ENCODE results near the gene AGO3. TPM values are rescaled to one million over a fixed set of nuclear protein-coding genes. Genes with fewer than 3 reads are reported as not detected.
A peak's percentile ranks its signal among the peaks of the same experiment; 100 is the strongest.

Gene AGO3
- total and polyA plus RNA-seq, 2 experiments from 2014 or later: 19.2 to 27.3 TPM

GRCh38 chr1:35929730-35930592 is 944 bp upstream of the AGO3 start:
- H3K4me3 Mint-ChIP-seq: peak overlapping the region; percentile 84
- ATAC-seq (peak; percentile 49), DNase-seq (ENCODE audit: low spot score) (peak; percentile 84)
- peaks cover 26% of the 10 kb centered on the region for H3K4me1 ChIP-seq (ENCODE audit: insufficient read depth)
- H3K36me3 Mint-ChIP-seq (ENCODE audit: low read depth): 0 out of 3 replicates have a peak, but pooled peaks cover 3% of the 10 kb centered on the region
- no peaks in the 10 kb centered on the region; the same call in none of the 2 replicates for H4K20me1 ChIP-seq (replicated peaks; ENCODE audit: insufficient read depth)
- peaks cover 35% of the 10 kb centered on the region for H3K79me2 ChIP-seq (replicated peaks; ENCODE audit: insufficient read depth)
- H3K27ac Mint-ChIP-seq: peak overlapping the region; percentile 97
- H2AFZ ChIP-seq: peak overlapping the region; percentile 53; the same call in 1 of the 2 replicates
- H3K4me2 ChIP-seq: peak overlapping the region; percentile 96
- H3K27ac ChIP-seq (ENCODE audit: low read depth): peak overlapping the region; percentile 98
- peaks cover 36% of the 10 kb centered on the region for H3K4me1 Mint-ChIP-seq
- no peaks in the 10 kb centered on the region for H3K9me3 Mint-ChIP-seq
- peaks cover 4% of the 10 kb centered on the region for H3K27me3 Mint-ChIP-seq (ENCODE audit: insufficient read depth, low read depth, poor library complexity)
- H3K27me3 ChIP-seq (ENCODE audit: insufficient read depth): no peaks in the 10 kb centered on the region
- peak overlapping the region; percentile 89 for H3K4me3 ChIP-seq
- H3F3A ChIP-seq (replicated peaks; ENCODE audit: low read depth): peaks cover 11% of the 10 kb centered on the region; the same call in 1 of the 2 replicates
- TF ChIP-seq ETS1 (IDR thresholded peaks at IDR 0.05): no peak
- no peaks in the 10 kb centered on the region for H3K9me2 ChIP-seq (ENCODE audit: insufficient read depth)
- peaks cover 4% of the 10 kb centered on the region; the same call in 1 of the 2 replicates for H3K36me3 ChIP-seq (ENCODE audit: insufficient read depth)

- Histone ChIP-seq H3F3A (replicated peaks; ENCODE audit: low read depth) (peaks cover 9% of the 10 kb centered on the region; the same call in 1 of the 2 replicates), H4K20me1 (replicated peaks; ENCODE audit: insufficient read depth) (no peaks in the 10 kb centered on the region; the same call in none of the 2 replicates), H3K36me3 (ENCODE audit: insufficient read depth) (no peaks in the 10 kb centered on the region), H3K79me2 (replicated peaks; ENCODE audit: insufficient read depth) (peaks cover 52% of the 10 kb centered on the region), H3K4me3 (peak overlapping the region; percentile 89), H3K27me3 (ENCODE audit: insufficient read depth) (no peaks in the 10 kb centered on the region), H3K4me2 (peak overlapping the region; percentile 96), H2AFZ (peak overlapping the region; percentile 85), H3K4me1 (ENCODE audit: insufficient read depth) (peaks cover 35% of the 10 kb centered on the region), H3K27ac (ENCODE audit: low read depth) (peak overlapping the region; percentile 98), H3K9me2 (ENCODE audit: insufficient read depth) (no peaks in the 10 kb centered on the region)
- H3K36me3 Mint-ChIP-seq (ENCODE audit: low read depth): no peaks in the 10 kb centered on the region
- DNase-seq (ENCODE audit: low spot score): no peak
- no peaks in the 10 kb centered on the region for H3K9me3 Mint-ChIP-seq
- H3K27ac Mint-ChIP-seq: peak overlapping the region; percentile 98
- peaks cover 4% of the 10 kb centered on the region for H3K27me3 Mint-ChIP-seq (ENCODE audit: insufficient read depth, low read depth, poor library complexity)
- peaks cover 44% of the 10 kb centered on the region for H3K4me1 Mint-ChIP-seq
- H3K4me3 Mint-ChIP-seq: peak overlapping the region; percentile 98
- peak; percentile 59 for ATAC-seq
- no peak for TF ChIP-seq CTCF (conservative IDR thresholded peaks at IDR 0.05; ENCODE audit: low read depth in 2 of 2)
- no peak for TF ChIP-seq ZNF462 (CRISPR knock-in tag; IDR thresholded peaks at IDR 0.05)
- TF ChIP-seq ZNF331 (CRISPR knock-in tag; IDR thresholded peaks at IDR 0.05; ENCODE audit: low read depth): no peak
- TF ChIP-seq CREB1 (CRISPR knock-in tag; IDR thresholded peaks at IDR 0.05; ENCODE audit: low read depth): no peak
- no peak for TF ChIP-seq EZH2phosphoT487 (IDR thresholded peaks at IDR 0.05; ENCODE audit: unreplicated experiment)
- TF ChIP-seq EZH2 (IDR thresholded peaks at IDR 0.05; ENCODE audit: low read depth, unreplicated experiment): no peak
- no peak for TF ChIP-seq JUNB (IDR thresholded peaks at IDR 0.05; ENCODE audit: unreplicated experiment)
- no peak for TF ChIP-seq POLR2AphosphoS5 (IDR thresholded peaks at IDR 0.05; ENCODE audit: low read depth)
- TF ChIP-seq STAT1 (IDR thresholded peaks at IDR 0.05; ENCODE audit: unreplicated experiment): no peak
These were observed 697 bp downstream of the AGO3 start for GRCh38 chr1:35931446-35932157.
